Lower leg skin (tissue), 3 donors: ENCODE results near the gene RAPGEF1.

Experiments
- POLR2A ChIP-seq, 2 donors: fragments of 450-650 bp; IDR thresholded peaks; one replicate each; pipeline ENCODE4 v1.6.1; 2016 to 2017; ENCODE audit warnings: antibody characterized with exemption in 2 of 2, mild to moderate bottlenecking in 1 of 2, moderate library complexity in 1 of 2
- TF ChIP-seq, protein P1 (sequence below), 3 donors: fragments of 450-650 bp; IDR thresholded peaks; one replicate each; pipeline ENCODE4 v1.5.1; 2016; ENCODE audit warnings: antibody characterized with exemption in 3 of 3, mild to moderate bottlenecking in 3 of 3, moderate library complexity in 2 of 3

- TF ChIP-seq, protein P1, sequence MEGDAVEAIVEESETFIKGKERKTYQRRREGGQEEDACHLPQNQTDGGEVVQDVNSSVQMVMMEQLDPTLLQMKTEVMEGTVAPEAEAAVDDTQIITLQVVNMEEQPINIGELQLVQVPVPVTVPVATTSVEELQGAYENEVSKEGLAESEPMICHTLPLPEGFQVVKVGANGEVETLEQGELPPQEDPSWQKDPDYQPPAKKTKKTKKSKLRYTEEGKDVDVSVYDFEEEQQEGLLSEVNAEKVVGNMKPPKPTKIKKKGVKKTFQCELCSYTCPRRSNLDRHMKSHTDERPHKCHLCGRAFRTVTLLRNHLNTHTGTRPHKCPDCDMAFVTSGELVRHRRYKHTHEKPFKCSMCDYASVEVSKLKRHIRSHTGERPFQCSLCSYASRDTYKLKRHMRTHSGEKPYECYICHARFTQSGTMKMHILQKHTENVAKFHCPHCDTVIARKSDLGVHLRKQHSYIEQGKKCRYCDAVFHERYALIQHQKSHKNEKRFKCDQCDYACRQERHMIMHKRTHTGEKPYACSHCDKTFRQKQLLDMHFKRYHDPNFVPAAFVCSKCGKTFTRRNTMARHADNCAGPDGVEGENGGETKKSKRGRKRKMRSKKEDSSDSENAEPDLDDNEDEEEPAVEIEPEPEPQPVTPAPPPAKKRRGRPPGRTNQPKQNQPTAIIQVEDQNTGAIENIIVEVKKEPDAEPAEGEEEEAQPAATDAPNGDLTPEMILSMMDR (IDR thresholded peaks at IDR 0.05) = no peak
- TF ChIP-seq POLR2A (IDR thresholded peaks at IDR 0.05) = no peak
These were observed 19.3 kb upstream of the RAPGEF1 start for GRCh38 chr9:131759017-131759647.
